Measurements from ENCODE around the gene OR9I1.

The OR9I1 gene

GRCh38 chr11:58125469-58125868 is at the start of gene OR9I1:
TSS of gene OR9I1 (minus strand) at chr11:58125530. CDS start at chr11:58119444, 6,086 bp downstream.
- no peak for DNase-seq

- no peak for DNase-seq
Measured at GRCh38 chr11:58165504-58166106, 40.3 kb upstream of the OR9I1 start.

- no peak for DNase-seq
Measured at GRCh38 chr11:58164990-58165389, 39.7 kb upstream of the OR9I1 start.

- DNase-seq = no peak
Measured at GRCh38 chr11:58164389-58164788, 39.1 kb upstream of the OR9I1 start.

- no peak for DNase-seq
Measured at GRCh38 chr11:58152781-58153180, 27.5 kb upstream of the OR9I1 start.

- no peak for DNase-seq
Measured at GRCh38 chr11:58142761-58143160, 17.4 kb upstream of the OR9I1 start.

GRCh38 chr11:58135171-58135570 is 9.8 kb upstream of the OR9I1 start:
- DNase-seq = no peak

- no peak for DNase-seq
Measured at GRCh38 chr11:58134151-58134550, 8.8 kb upstream of the OR9I1 start.

GRCh38 chr11:58133309-58134076 is 8.2 kb upstream of the OR9I1 start:
- DNase-seq = no peak

GRCh38 chr11:58127350-58127749 is 2.0 kb upstream of the OR9I1 start:
- DNase-seq = no peak

- no peak for DNase-seq
Measured at GRCh38 chr11:58121096-58121495, 4.2 kb downstream of the OR9I1 start.

GRCh38 chr11:58097437-58097836 is 27.9 kb downstream of the OR9I1 start:
- DNase-seq = no peak

GRCh38 chr11:58086528-58086927 is 38.8 kb downstream of the OR9I1 start:
- no peak for DNase-seq

- no peak for DNase-seq
Measured at GRCh38 chr11:58075781-58076180, 49.5 kb downstream of the OR9I1 start.

GRCh38 chr11:58070585-58070984 is 54.7 kb downstream of the OR9I1 start:
- DNase-seq = no peak

- no peak for DNase-seq
Measured at GRCh38 chr11:58068655-58069054, 56.7 kb downstream of the OR9I1 start.

- no peak for DNase-seq
Measured at GRCh38 chr11:58067685-58068084, 57.6 kb downstream of the OR9I1 start.
